ENCODE results near the gene C6orf15. TPM values are rescaled to one million over a fixed set of nuclear protein-coding genes. Genes with fewer than 3 reads are reported as not detected.
A peak's percentile ranks its signal among the peaks of the same experiment; 100 is the strongest.
"Not testable (repeated sequence)": the region's sequence is repeated elsewhere in the genome, so short reads cannot be mapped to it uniquely, and the experiment has no call there.

C6orf15 gene
- total and polyA plus RNA-seq, 5 donors: not detected

DNA sequence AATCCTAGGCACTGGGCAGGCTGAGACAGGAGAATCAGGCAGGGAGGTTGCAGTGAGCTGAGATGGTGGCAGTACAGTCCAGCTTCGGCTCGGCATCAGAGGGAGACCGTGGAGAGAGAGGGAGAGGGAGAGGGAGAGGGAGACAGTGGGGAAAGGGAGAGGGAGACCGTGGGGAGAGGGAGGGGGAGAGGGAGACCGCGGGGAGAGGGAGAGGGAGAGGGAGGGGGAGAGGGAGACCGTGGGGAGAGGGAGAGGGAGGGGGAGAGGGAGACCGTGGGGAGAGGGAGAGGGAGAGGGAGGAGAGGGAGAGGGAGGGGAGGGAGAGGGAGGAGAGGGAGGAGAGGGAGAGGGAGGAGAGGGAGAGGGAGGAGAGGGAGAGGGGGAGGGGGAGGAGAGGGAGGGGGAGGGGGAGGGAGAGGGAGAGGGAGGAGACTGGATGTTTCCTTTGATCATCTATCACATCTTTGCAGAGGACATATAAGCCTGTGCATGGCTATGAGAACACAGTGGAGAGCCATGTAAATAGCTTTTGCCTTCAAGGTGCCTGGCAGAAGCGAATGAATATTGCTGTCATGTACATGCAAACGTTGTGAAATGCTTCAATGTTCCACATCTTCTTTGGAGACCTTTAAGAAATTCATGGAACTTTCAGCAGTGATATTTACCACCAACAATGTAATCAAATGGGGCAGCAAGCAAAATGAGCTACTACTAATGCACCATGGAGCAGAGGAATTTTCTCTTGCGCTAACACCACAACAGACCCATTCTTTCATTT lies 44.3 kb downstream of the C6orf15 start:
- ATAC-seq; DNase-seq; H3K27me3 ChIP-seq (ENCODE audit: control insufficient read depth, insufficient read depth); H3K9me3 ChIP-seq (ENCODE audit: control insufficient read depth, low read length); H3K4me1 ChIP-seq (ENCODE audit: control insufficient read depth, insufficient read depth, low read length); H3K27ac ChIP-seq (ENCODE audit: low read length); H3K4me3 ChIP-seq (ENCODE audit: low read length): not testable (repeated sequence)
- WGBS: 83% methylated on average over 6 of the region's 11 CpGs
- intact Hi-C loops (cut with DNase I): loop anchor here in 1 of 4 donors (2.0 to 5.0 kb wide), 2 partner anchors 153 to 241 kb away; partner anchors contain the start of gene VARS2

GRCh38 chr6:31067028-31067427 lies 45.3 kb downstream of the C6orf15 start:
- DNase-seq: peak in 1 of 3 donors; percentile 59
- H3K9me3 ChIP-seq (ENCODE audit: control insufficient read depth, low read length); H3K27me3 ChIP-seq (ENCODE audit: control insufficient read depth, insufficient read depth); H3K4me1 ChIP-seq (ENCODE audit: control insufficient read depth, insufficient read depth, low read length); H3K27ac ChIP-seq (ENCODE audit: low read length); ATAC-seq; H3K4me3 ChIP-seq (ENCODE audit: low read length): not testable (repeated sequence)
- 85% methylated on average over 21 of the region's 32 CpGs for WGBS
- intact Hi-C loops (cut with DNase I): loop anchor here in 1 of 4 donors (5.0 kb wide), 1 partner anchor 240 kb away; no protein-coding TSS in a partner anchor

- no peaks in the 10 kb centered on the region for H3K27me3 ChIP-seq (ENCODE audit: control insufficient read depth, insufficient read depth)
- no peaks in the 10 kb centered on the region for H3K4me1 ChIP-seq (ENCODE audit: control insufficient read depth, insufficient read depth, low read length)
- ATAC-seq (no peak), DNase-seq (no peak)
- intact Hi-C loops (cut with DNase I): loop anchor here in 1 of 4 donors (5.0 kb wide), 1 partner anchor 238 kb away; no protein-coding TSS in a partner anchor
- 36% methylated on average over 2 of the region's 2 CpGs for WGBS
- H3K4me3 ChIP-seq (ENCODE audit: low read length): no peak overlapping the region
- no peaks in the 10 kb centered on the region for H3K9me3 ChIP-seq (ENCODE audit: control insufficient read depth, low read length)
- H3K27ac ChIP-seq (ENCODE audit: low read length): no peak overlapping the region
These were observed 46.8 kb downstream of the C6orf15 start for GRCh38 chr6:31065556-31065955.

DNA sequence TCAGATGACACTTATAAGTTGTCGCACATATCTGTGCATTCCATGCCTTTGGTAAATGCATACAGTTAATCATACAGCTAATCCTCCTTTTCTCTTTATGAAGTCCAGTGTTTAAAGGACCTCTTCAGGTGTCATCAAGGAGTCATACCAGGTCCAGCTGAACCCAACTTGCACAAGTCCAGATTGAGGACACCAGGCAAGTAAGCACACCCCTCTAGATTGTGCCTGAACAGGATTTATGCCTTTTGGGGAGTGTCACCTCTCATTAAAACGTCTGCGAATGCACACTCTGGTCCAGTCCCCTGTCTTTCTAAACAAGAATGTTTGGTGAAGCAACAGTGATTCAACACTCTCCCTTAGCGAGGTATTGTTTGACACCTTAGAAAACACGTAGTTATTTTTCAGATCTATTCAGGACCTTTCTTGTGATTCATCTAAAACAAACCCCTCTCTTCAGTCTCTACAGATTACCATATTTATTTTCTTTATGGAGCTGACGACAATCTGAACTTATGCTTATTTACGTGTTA lies 48.4 kb downstream of the C6orf15 start:
- intact Hi-C loops (cut with DNase I): loop anchor here in 1 of 4 donors (5.0 kb wide), 1 partner anchor 142 kb away; no protein-coding TSS in a partner anchor
- WGBS: 83% methylated on average over 7 of the region's 7 CpGs
- no peak overlapping the region for H3K4me3 ChIP-seq (ENCODE audit: low read length)

More for the DNA sequence above, 48.4 kb downstream of the C6orf15 start:
- no peak overlapping the region for H3K27ac ChIP-seq (ENCODE audit: low read length)
- no peaks in the 10 kb centered on the region for H3K4me1 ChIP-seq (ENCODE audit: control insufficient read depth, insufficient read depth, low read length)
- ATAC-seq (no peak), DNase-seq (no peak)
- H3K9me3 ChIP-seq (ENCODE audit: control insufficient read depth, low read length): no peaks in the 10 kb centered on the region
- no peaks in the 10 kb centered on the region for H3K27me3 ChIP-seq (ENCODE audit: control insufficient read depth, insufficient read depth)

Other genes starting within 250 kb of the C6orf15 start
- 100 to 1,000 TPM in 2 of 4 donors, 10 to 100 TPM in 2; 96.2 to 120 (median 100) TPM for gene DDR1, start 228.1 kb downstream of the C6orf15 start, total RNA-seq
- gene DDR1, start 228.1 kb downstream of the C6orf15 start, polyA plus RNA-seq: 46.9 TPM
- 10 to 100 TPM; 13.6 to 29.7 (median 18.2) TPM for gene GTF2H4, start 204.4 kb downstream of the C6orf15 start, total RNA-seq
- 10.6 TPM for gene GTF2H4, start 204.4 kb downstream of the C6orf15 start, polyA plus RNA-seq
- gene VARS2, start 198.3 kb downstream of the C6orf15 start, total RNA-seq: 10 to 100 TPM; 14.8 to 20.8 (median 16.9) TPM
- gene VARS2, start 198.3 kb downstream of the C6orf15 start, polyA plus RNA-seq: 14.2 TPM
- gene SFTA2, start 180.4 kb downstream of the C6orf15 start, total RNA-seq: under 1 TPM in 1 of 4 donors, not detected in 3; 0.45 TPM
- gene SFTA2, start 180.4 kb downstream of the C6orf15 start, polyA plus RNA-seq: not detected
- not detected for gene MUCL3, start 171.6 kb downstream of the C6orf15 start, total RNA-seq
- gene MUCL3, start 171.6 kb downstream of the C6orf15 start, polyA plus RNA-seq: not detected
- gene MUC21, start 128.9 kb downstream of the C6orf15 start, total RNA-seq: not detected
- 0.07 TPM for gene MUC21, start 128.9 kb downstream of the C6orf15 start, polyA plus RNA-seq
- gene MUC22, start 102.1 kb downstream of the C6orf15 start, total RNA-seq: under 1 TPM in 3 of 4 donors, not detected in 1; 0.06 to 0.14 (median 0.06) TPM
- 0.14 TPM for gene MUC22, start 102.1 kb downstream of the C6orf15 start, polyA plus RNA-seq
- 1 to 10 TPM; 1.4 to 4.5 (median 4.4) TPM for gene PSORS1C1, start 2.2 kb upstream of the C6orf15 start, total RNA-seq
- 6.5 TPM for gene PSORS1C1, start 2.2 kb upstream of the C6orf15 start, polyA plus RNA-seq
- gene CDSN, start 7.9 kb upstream of the C6orf15 start, total RNA-seq: under 1 TPM in 2 of 4 donors, not detected in 2; 0.14 to 0.17 TPM
- 0.11 TPM for gene CDSN, start 7.9 kb upstream of the C6orf15 start, polyA plus RNA-seq
- not detected for gene PSORS1C2, start 26.5 kb upstream of the C6orf15 start, total RNA-seq
- not detected for gene PSORS1C2, start 26.5 kb upstream of the C6orf15 start, polyA plus RNA-seq
- gene CCHCR1, start 45.2 kb upstream of the C6orf15 start, total RNA-seq: 10 to 100 TPM; 10.8 to 16.7 (median 12.9) TPM
- 9.6 TPM for gene CCHCR1, start 45.2 kb upstream of the C6orf15 start, polyA plus RNA-seq
- 1 to 10 TPM; 2.0 to 5.5 (median 3.7) TPM for gene TCF19, start 46.0 kb upstream of the C6orf15 start, total RNA-seq
- 2.0 TPM for gene TCF19, start 46.0 kb upstream of the C6orf15 start, polyA plus RNA-seq
- 1 to 10 TPM in 2 of 4 donors, under 1 TPM in 2; 0.34 to 1.2 (median 0.87) TPM for gene POU5F1, start 58.1 kb upstream of the C6orf15 start, total RNA-seq
- 0.57 TPM for gene POU5F1, start 58.1 kb upstream of the C6orf15 start, polyA plus RNA-seq
- gene HLA-C, start 159.5 kb upstream of the C6orf15 start, total RNA-seq: 100 to 1,000 TPM; 183 to 425 (median 325) TPM
- gene HLA-C, start 159.5 kb upstream of the C6orf15 start, polyA plus RNA-seq: 276 TPM
- 100 to 1,000 TPM; 283 to 475 (median 403) TPM for gene HLA-B, start 244.6 kb upstream of the C6orf15 start, total RNA-seq
- 448 TPM for gene HLA-B, start 244.6 kb upstream of the C6orf15 start, polyA plus RNA-seq

Measured in right cardiac atrium (tissue), 5 donors.